NCI-H2196 treated with DMSO at 0.1 percent for 48 hours (cell line): Measurements from ENCODE around the gene TSTD1.

Experiments
- DNase-seq: peaks from one replicate; lab custom pipeline; 2025; ENCODE audit not compliant: unreplicated experiment; lab: John Stamatoyannopoulos, UW

Gene TSTD1, protein sequence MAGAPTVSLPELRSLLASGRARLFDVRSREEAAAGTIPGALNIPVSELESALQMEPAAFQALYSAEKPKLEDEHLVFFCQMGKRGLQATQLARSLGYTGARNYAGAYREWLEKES

GRCh38 chr1:161038523-161039153 is at the start of gene TSTD1:
TSTD1 (minus strand) TSS chr1:161038964; CDS start chr1:161038889, 75 bp downstream.
- peak; percentile 77 for DNase-seq

- DNase-seq: no peak
Measured at GRCh38 chr1:161086457-161086856, 47.7 kb upstream of the TSTD1 start.

GRCh38 chr1:161085165-161085564 is 46.4 kb upstream of the TSTD1 start:
- no peak for DNase-seq

DNA sequence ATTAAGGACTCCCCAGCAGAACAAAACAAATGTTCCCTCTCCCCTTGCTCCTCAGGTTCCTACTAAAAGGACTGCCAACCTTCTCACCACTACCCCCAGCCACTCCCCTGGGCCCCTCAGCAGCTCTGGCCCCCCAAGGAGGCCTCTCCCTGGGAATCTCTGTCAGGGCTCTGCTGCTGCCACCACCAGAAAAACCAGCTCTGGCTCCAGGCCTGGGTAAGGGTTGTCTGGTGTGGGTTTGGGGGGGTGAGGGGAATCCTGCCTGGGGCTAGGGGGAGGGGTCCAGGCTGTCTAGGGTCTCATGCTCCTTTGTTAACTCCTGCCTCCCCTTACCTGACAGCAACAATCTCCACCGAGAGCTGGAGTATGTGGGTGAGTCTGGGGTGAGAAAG is 45.8 kb upstream of the TSTD1 start:
- no peak for DNase-seq

- no peak for DNase-seq
Measured at GRCh38 chr1:161083748-161084596, 45.2 kb upstream of the TSTD1 start.

- DNase-seq: peak; percentile 44
Measured at GRCh38 chr1:161082996-161083747, 44.4 kb upstream of the TSTD1 start.

DNA sequence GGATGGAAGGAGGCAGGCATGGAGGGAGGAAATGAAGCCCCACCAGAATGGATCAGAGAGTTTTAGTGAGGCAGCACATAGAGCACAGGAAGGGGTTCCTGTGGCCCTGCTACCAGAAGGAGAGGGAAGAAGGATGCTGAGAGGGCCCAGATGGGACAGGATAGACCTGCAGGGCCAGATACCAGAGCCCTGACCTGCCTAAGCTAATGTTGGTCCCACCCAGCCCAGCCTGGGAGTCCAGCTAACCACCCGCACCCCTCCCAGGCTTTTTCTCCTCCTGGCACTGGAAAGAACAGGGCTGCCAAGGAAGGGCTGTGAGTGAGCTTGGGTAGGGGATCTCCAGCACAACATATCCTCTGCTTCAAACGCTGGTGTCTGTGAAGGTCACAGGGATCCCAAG is 43.7 kb upstream of the TSTD1 start:
- DNase-seq: no peak

- DNase-seq: no peak
Measured at GRCh38 chr1:161081519-161081918, 42.8 kb upstream of the TSTD1 start.

DNA sequence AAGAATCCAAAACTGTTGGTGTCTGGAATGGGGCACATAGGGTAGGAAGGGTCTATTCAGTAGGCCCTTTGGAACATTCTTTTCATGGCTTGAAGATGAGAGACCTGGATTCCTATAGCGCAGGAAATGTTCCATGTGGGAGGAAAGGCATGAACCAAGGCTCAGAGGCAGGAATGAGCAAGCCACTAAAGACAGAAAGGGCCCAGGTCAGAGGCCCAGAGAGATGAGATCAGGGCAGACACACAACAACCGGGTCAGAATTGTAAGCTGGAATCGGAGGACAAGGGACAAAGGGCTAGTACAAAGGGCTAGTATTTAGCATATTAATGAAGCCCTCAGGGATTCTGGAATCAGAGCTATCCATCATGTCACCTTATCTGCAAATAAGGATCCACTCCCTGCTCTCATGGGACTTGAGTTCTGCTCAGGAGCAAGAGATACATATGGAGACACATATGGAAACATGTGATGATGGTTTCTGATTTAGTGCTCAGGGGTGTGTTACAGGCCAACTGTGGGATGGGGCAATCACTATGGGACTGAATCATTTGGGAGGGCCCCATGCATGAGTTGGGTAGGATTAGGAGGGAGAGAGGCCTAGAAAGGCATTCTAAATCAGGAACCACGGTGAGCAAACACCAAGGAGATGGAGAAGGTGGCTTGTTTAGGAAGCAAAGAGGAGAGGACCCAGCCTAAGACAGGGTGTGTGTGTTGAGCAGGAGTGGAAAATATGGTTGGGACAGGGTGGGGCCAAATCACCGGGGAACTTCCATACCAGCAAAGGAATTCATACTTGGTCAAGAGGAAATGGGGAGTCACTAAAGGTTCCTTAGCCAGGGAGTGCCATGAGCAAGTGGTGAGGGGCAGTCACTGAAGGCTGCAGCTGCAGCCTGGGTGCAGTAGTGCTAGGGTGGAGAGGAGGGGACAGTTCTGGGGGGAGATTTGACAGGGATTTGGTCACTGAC is 42.0 kb upstream of the TSTD1 start:
- no peak for DNase-seq

- DNase-seq: no peak
Measured at GRCh38 chr1:161079436-161080110, 40.8 kb upstream of the TSTD1 start.

DNA sequence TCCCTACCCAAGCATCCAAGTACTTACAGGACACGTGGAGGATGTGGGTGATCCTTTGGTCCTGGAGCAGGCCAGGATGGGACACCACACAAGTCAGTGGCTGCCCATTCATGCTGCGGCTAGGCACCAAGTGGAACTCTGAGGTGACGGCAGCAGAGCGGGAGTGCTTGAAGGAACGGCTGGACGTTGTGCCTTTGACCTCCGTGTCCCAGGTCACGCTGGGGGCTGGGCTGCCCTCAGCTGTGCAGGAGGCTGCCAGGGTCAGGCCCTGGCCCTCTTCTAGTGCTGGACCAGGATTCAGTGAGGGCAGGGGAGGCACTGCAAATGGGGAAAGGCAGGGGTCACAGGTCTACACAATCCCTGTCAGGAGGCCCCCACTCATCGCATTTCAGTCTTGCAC is 38.7 kb upstream of the TSTD1 start:
- DNase-seq: no peak

- no peak for DNase-seq
Measured at GRCh38 chr1:161076410-161076809, 37.6 kb upstream of the TSTD1 start.

DNA sequence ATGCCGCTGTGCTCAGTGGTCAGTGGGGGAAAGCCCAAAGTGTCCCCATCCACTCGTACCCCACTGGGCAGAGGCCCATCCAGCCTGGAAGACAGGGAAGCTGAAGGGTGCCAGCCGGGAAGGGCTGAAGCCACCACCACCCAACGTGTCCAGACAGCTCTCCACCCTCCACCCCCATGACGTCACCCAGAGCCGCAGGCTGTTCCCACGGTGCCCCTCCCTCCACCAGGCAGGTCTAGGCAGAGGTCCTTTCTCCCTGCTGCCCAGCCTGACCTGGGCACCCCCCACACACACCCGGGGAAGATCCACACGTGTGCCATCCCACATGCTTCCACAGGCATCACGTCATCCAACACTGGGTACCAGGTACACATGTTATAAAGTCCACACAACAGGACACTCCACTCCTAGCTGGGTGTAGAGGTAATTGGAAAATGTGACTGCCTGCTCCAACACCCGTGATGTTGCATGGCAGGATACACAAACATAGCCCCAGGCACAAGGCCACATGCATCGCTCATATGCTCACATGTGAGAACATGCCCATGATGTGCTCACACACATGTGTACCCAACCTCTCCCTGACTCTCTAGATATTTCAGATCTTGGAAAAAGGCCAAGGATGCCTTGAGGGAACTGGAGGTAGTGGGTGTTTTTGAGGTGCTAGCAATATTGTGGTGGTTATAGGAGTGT is 36.1 kb upstream of the TSTD1 start:
- no peak for DNase-seq

GRCh38 chr1:161073474-161074121 is 34.8 kb upstream of the TSTD1 start:
- no peak for DNase-seq

- DNase-seq: no peak
Measured at GRCh38 chr1:161072751-161073449, 34.1 kb upstream of the TSTD1 start.

DNA sequence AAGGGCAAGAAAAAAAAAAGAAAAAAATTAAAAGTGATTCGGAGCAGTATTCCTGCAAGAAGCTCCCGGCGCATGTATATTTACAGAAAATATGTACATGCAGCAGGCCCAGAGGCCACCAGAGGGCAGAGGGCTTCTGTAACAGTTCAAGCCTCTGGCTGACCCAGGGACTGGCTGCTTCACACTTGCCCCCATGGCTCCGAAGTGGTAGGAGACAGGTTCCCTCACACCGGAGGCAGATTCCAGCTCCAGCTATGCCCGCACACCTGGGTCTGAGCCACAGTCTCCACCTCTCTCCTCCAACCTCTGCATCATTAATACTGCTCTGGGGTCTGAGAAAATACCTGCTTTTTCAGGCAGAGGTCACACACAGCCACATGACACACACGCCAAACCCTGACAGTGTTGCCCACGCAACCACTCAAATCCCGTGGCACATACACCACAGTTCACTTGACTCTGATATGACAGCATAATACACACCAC is 33.2 kb upstream of the TSTD1 start:
- no peak for DNase-seq

DNA sequence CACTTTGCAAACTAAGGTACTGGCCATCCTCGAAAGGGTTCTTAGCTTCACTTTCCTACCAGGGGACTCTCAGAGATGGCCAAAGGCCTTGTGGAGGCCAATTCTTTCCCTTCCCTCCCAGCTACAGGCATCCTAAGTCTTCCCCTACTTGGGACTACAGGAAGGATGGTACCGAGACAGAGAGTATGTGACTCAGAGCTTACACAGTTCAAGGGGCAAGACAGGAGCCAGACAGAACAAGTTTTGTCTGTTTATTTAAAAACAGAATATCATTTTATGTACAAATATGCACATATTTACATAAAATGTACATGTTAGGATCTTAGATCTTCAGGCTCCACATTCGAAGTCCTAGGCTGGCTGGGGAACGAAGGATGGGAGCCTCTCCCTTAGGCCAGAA is 32.0 kb upstream of the TSTD1 start:
- no peak for DNase-seq

GRCh38 chr1:161069731-161070270 is 31.0 kb upstream of the TSTD1 start, which contains the start of gene ARHGAP30:
ARHGAP30 (minus strand) TSS chr1:161069891; CDS start chr1:161069624, 267 bp downstream.
- DNase-seq: no peak
